ENCODE data around the gene BFSP2.

The BFSP2 gene

DNA sequence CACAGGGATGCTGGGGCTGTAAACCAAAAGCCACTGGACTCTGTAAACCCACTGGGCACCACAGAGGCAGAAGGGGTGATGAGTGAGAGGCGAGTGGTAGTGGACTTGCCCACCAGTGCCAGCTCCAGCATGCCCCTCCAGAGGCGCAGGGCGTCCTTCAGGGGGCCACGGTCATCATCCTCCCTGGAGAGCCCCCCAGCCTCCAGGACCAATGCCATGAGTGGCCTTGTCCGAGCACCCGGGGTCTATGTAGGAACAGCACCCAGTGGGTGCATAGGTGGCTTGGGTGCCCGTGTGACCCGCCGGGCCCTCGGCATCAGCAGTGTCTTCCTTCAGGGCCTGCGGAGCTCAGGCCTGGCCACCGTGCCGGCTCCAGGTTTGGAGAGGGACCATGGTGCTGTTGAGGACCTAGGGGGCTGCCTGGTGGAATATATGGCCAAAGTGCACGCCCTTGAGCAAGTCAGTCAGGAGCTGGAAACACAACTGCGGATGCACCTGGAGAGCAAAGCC, at the start of gene BFSP2:
BFSP2 (plus strand) TSS at position 51 of the 510 bp plus-strand sequence; CDS start at position 79, 28 bp downstream.
- DNase-seq (ENCODE audit: low read depth): no peak

DNA sequence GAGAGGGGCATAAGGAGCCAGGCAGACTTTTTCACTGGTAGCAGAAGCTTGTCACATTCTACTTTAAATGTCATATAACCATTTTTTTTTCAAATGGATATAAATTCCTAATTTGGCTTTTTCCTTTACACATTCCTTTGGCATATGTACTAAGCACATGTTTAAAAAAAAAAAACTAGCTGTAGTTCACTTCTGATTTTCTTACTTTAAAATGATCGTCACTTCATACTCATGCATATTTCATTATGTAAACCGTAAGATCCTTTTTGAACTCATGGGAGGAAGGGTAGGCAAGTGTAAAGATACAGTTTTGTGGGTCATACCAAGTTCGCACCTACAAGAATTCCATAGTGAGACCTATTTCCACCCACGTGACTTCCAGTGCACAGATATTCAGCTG, 45.1 kb upstream of the BFSP2 start:
- DNase-seq (ENCODE audit: low read depth): no peak

GRCh38 chr3:133360476-133360875, 39.4 kb upstream of the BFSP2 start:
- no peak for DNase-seq (ENCODE audit: low read depth)

- no peak for DNase-seq (ENCODE audit: low read depth)
These were observed 38.8 kb upstream of the BFSP2 start for GRCh38 chr3:133361011-133361410.

- DNase-seq (ENCODE audit: low read depth): no peak
These were observed 38.4 kb upstream of the BFSP2 start for GRCh38 chr3:133361435-133361834.

- DNase-seq (ENCODE audit: low read depth): no peak
These were observed 37.3 kb upstream of the BFSP2 start for GRCh38 chr3:133362539-133362938.

DNA sequence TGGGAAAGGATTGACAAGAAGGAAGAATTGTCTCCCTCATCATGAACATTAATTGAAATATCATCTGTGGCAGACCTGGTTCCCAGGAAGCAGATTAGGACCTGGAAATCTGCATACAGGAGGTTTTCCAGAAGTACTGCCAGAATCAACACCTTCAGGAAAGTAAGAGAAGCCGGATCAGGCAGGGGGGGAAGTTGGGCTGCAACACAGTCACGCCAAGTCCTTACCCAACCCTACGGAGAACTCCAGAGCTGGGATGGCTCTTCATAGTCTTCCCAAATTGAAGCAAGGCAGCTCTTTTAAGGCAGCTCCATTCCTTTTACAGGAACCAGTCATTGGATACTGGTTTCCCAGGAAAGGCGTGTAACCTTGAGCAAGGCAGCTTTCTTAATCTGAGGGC, 35.2 kb upstream of the BFSP2 start:
- no peak for DNase-seq (ENCODE audit: low read depth)

- DNase-seq (ENCODE audit: low read depth): no peak
These were observed 32.9 kb upstream of the BFSP2 start for GRCh38 chr3:133366921-133367320.

GRCh38 chr3:133367403-133367802, 32.5 kb upstream of the BFSP2 start:
- DNase-seq (ENCODE audit: low read depth): no peak

DNA sequence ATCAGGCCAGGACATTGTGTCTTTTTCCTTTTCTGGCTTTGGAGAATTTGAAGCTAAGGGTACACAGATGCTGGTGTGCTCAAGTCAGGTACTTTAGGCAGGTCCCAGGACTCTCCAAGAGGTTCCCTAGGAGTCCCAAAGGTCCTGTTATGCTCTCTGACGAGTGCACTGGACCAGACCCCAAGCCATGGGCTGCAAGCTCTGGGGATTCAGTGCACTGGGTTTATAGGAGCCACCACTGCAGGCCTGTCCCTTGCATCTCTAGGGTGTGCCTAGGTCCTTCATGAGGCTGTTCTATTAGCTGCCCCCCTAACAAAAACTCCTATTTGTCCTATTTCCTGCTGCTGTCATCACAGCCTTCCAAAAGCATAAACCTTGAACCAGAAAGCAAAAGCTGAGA, 31.9 kb upstream of the BFSP2 start:
- DNase-seq (ENCODE audit: low read depth): no peak

GRCh38 chr3:133368371-133369067, 31.3 kb upstream of the BFSP2 start:
- DNase-seq (ENCODE audit: low read depth): no peak

- no peak for DNase-seq (ENCODE audit: low read depth)
These were observed 30.8 kb upstream of the BFSP2 start for GRCh38 chr3:133369068-133369440.

DNA sequence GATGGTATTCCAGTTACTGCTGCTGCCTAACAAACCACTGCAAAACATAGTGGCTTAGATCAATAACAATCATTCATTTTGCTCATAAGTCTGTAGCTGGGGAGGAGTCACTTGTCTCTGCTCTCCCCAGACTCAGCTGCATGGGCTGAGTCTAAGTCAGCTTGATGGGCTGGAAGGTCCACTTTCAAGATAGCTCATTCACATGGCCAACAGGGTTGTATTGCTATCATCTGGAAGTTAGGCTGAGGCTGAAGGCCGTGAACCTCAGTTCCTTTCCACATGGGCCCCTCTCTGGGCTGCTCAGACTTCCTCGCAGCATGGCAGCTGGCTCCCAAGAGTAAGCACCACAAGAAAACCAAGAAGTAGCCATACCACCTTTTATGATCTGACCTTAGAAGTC, 28.7 kb upstream of the BFSP2 start:
- DNase-seq (ENCODE audit: low read depth): no peak

GRCh38 chr3:133371676-133372075, 28.2 kb upstream of the BFSP2 start:
- DNase-seq (ENCODE audit: low read depth): no peak

- no peak for DNase-seq (ENCODE audit: low read depth)
These were observed 25.0 kb upstream of the BFSP2 start for GRCh38 chr3:133374708-133375402.

DNA sequence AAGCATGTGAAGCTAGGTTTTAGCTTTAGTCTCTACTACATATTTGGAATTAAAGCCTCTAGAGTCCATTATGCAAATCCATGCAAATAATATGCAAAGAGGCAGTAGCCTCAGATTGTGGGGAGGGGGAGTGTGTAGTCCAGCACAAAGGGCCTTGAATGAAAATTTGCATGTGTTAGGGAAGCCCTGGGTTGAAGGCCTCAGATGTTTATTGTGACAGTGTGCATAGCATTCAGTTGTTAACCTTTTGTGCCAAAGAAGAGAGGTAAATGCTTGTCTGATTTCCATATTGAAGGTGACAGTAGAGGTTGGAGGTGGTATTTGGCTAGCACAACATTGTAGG, 24.5 kb upstream of the BFSP2 start:
- DNase-seq (ENCODE audit: low read depth): no peak

DNA sequence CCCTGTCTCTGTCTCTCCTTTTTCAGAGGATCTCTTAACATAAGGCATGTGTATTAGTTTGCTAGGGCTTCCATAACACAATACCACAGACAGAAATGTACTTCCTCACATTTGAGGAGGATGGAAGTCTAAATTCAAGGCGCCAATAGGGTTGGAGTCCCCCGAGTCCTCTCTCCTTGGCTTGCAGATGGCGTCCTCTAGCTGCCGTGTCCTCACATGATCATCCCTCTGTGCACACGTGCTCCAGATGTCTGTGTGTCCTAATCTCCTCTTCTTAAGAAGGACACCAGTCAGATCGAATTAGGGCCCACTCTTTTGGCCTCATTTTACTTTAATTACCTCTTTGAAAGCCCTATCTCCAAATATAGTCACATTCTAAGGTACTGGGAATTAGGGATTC, 23.0 kb upstream of the BFSP2 start:
- DNase-seq (ENCODE audit: low read depth): no peak

DNA sequence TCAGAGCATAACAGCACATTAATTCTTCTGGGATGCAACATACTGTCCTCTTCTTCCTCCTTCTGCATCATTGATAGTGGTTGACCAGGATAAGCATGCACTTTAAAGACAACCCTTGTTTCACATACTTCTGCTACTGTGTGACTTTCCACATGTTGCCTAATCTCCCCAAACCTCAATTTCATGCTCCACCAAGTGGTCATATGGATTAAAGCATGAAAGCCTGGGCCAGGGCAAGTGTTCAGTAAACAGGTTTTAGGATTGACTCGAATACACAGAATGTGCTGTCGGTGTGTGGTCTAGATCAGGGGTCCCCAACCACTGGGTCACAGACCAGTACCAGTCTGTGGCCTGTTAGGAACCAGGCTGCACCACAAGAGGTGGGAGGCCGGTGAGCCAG, 22.5 kb upstream of the BFSP2 start:
- DNase-seq (ENCODE audit: low read depth): no peak

DNA sequence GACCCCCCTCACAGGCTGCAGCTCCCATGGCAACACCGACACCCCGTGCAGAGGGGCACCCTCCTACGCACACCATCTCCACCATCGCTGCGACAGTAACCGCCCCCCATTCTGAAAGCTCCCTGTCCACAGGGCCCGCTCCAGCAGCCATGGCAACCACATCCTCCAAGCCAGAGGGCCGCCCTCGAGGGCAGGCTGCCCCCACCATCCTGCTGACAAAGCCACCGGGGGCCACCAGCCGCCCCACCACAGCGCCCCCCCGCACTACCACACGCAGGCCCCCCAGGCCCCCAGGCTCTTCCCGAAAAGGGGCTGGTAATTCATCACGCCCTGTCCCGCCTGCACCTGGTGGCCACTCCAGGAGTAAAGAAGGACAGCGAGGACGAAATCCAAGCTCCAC, 19.9 kb upstream of the BFSP2 start:
- no peak for DNase-seq (ENCODE audit: low read depth)

GRCh38 chr3:133380481-133381225, 19.2 kb upstream of the BFSP2 start:
- DNase-seq (ENCODE audit: low read depth): no peak

DNA sequence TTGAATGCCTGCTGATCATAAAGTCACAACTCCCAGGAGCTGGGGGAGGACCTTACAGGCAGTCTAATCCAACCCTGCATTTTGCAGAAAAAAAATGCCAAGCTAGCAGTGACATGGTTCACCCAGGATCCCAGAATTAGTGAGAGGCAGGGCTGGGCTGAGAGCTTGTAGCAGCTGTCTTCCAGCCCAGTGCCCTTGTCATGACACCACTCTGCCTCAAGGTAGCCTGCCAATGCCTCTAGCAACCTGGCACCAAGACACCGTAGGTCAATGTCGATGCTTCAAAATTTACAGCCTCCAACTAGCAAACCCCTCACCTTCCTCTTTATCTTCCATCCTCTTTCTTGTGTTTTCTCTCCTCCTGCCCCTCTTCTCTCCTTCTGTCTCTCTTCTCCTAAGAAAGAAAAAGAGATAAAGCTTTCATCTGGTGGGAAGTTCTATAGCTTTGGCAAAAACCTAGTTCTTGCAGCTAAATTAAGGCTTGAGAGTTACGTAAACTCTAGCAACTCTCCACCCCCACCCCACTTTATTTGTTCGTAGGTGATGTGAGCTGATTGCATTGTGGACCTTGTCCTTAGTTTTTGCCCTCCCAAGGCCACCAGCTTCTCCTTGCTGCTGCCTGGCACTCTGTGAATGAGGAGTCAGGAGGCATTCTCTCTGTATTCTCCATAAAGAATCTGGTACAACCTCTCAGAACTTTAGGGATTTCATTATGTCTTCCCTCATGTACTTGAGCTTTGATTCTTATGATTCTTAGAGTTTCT, 18.3 kb upstream of the BFSP2 start:
- no peak for DNase-seq (ENCODE audit: low read depth)

- no peak for DNase-seq (ENCODE audit: low read depth)
These were observed 16.7 kb upstream of the BFSP2 start for GRCh38 chr3:133383175-133383574.
